Stimulated activated CD4-positive, alpha-beta T cell treated with anti-CD3 and anti-CD28 coated beads, Interleukin-4, amount 100 ng/mL, for 1 hour (primary cell): ENCODE results near the gene ATP10D.
"Not testable (repeated sequence)": the region's sequence is repeated elsewhere in the genome, so short reads cannot be mapped to it uniquely, and the experiment has no call there.

Source experiments
- DNase-seq: peaks from one replicate; pipeline ENCODE4 v3.0.0-alpha.2; 2020

Gene ATP10D

DNA sequence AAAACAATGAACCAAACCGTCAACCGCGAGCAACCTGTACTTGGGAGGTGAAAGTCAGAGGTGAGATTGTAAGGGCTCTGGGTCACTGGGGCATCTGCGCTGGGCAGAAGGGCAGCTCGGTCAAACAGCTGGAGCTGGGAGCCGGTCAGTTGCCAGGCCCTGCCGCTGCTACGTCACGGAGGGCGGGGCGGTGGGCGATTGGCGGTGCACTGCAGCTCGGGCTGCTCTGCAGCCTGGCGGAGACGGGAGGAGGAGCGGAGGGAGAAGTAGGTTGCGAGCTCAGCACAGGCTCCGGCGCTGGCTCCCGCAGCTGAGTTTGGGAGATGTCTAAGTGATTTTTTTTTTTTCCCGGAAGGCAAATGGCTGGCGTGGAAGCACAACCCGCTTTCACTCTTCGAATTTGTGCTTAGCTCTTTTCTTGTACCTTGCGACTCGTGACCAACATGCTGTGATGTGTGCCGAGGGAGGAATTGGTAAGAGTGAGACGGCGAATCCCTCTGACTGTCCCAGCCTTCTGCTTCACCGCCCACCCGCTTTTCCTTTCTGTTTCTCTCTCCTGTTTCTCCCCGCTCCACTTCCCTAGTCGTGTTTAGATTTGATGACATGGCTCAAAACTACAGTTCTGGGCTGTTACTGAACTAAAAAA is at the start of gene ATP10D:
Gene ATP10D (plus strand): TSS at position 229 of the 646 bp plus-strand sequence. CDS start 27,266 bp downstream, outside the sequence.
- peak; percentile 70 for DNase-seq

DNA sequence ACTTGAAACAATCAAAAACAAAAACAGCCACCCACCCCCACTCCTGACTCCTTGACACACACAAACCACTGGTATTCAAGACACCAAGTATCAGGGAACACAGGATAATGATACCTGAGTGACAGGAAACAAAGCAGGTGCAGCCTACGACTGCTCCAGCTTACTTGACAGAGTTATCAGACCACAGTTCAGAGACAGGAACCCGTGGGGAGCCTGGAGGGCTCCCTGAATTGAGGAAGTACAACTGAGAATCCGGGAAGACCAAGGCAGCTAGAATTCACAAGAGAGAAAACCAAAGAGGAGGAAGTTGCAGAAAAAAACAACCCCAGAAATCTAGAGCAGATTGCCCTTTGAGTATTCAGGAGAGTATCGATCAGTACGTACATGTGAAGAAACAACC is 42.1 kb upstream of the ATP10D start:
- DNase-seq, result no peak

GRCh38 chr4:47444031-47444430 is 41.0 kb upstream of the ATP10D start:
- no peak for DNase-seq

GRCh38 chr4:47451657-47452056 is 33.4 kb upstream of the ATP10D start:
- no peak for DNase-seq

GRCh38 chr4:47462799-47463234 is 22.3 kb upstream of the ATP10D start:
- DNase-seq, result no peak

- DNase-seq, result peak; percentile 96
These were observed 21.7 kb upstream of the ATP10D start, which contains the start of gene COMMD8 for GRCh38 chr4:47463235-47463956. Gene COMMD8 (minus strand): TSS chr4:47463702. CDS start chr4:47463651, 51 bp downstream.

DNA sequence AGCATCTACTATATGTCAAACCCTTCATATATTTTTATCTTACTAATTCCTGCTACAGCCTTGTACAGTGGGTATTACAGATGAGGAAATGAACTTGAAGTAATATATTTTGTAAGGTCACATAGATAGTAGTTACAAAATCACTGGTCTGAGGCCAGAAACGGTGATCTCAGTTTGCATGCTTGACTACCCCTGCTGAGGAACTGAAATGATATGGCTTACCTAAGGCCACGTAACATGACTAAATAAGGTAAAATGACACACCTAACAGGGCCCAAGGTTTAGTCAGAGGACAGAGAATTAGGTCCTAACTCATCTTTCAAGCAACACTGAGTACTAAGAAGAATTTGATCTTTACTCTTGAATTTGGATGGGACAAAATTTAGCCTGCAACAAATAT is 20.1 kb upstream of the ATP10D start:
- no peak for DNase-seq

DNA sequence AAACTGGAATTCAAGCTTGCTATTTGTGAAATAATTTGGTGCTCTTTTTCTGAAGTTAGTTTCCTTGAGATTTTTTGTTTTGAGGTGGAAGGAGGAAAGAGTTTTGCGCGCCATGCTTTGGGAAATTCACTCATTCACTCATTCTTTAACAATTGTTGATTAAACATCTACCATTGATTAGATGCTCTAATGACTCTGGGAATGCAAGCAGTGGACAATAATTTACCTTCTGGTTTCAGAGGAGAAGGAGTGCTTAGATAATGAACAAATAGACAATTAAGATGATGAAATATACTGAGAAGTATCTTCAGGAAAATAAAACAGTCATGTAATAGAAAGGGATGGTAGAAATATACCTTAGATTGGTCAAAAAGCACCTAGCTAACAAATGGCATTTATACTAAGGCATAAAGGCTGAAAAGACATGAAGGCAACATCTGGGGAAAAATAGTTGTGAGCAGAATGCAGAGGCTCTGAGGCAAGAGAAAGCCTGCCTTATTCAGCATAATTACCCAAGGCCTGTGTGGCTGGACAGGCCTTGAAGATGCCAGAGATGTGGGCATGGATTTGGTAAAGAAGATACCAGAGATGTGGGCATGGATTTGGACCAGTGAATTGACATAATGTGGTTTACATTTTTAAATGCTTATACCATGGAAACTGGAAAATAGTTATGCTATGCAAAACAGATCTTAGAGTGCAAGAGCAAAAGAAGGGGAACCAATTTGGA is 18.9 kb upstream of the ATP10D start:
- no peak for DNase-seq

- DNase-seq, result no peak
These were observed 16.2 kb upstream of the ATP10D start for GRCh38 chr4:47468706-47469365.

DNA sequence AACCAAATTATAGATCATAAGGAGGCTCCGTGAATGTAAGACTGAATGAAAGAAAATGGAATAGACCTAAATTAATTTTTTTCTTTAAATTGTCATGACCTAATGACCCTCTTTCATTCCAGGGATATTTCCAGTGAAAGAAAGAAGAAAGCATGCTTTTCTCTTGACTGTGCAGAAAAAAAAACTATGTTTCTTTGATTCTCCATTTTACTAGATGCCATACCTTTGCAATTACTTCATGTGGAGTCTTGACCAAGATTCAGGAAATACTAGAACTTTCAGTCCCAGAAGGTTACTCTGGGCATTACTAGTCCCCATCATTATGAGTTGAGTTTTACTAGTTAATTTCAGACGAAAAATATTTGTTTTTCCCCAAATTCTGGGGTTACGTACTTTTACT is 15.1 kb upstream of the ATP10D start:
- no peak for DNase-seq

DNA sequence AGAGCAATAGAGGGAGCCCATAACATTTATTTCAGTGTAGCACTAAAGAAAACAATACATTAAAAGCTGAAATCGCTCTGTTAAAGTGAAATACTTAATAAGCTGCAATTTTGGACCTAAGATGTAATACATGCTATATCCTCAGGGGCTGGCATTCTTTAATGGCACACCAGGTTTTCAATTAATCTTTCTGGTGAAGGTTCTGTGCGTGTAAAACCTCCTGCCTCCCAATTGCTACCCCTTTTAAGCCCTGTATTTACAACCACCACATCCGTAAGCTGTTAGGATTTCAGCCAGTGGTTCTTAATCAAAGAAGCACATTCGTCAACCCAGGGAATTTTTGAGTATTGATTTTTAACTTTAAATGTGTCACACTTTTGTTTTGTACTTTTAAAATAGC is 14.0 kb upstream of the ATP10D start:
- DNase-seq, result no peak

DNA sequence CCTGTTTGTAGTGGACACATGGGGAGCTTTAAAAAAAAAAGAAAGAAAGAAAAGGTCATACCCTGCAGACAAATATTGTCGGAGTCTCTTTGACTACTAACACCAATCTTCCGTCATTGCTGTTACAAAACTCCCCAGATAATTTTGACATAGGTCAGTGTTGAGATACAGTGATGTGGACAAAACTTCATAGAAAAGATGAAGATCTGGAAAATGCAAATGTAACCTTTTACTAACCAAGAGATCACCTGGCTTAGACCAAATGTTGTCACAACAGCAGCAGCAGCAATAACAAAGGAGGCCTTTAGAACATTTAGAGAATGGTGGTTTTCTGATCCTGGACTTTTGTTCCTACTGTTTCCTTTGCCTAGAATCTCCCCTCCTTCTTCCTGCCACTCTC is 13.5 kb upstream of the ATP10D start:
- DNase-seq, result no peak

- DNase-seq, result no peak
These were observed 11.8 kb upstream of the ATP10D start for GRCh38 chr4:47473141-47473750.

GRCh38 chr4:47474799-47475198 is 10.3 kb upstream of the ATP10D start:
- no peak for DNase-seq

- no peak for DNase-seq
These were observed 9.7 kb upstream of the ATP10D start for GRCh38 chr4:47475411-47475810.

DNA sequence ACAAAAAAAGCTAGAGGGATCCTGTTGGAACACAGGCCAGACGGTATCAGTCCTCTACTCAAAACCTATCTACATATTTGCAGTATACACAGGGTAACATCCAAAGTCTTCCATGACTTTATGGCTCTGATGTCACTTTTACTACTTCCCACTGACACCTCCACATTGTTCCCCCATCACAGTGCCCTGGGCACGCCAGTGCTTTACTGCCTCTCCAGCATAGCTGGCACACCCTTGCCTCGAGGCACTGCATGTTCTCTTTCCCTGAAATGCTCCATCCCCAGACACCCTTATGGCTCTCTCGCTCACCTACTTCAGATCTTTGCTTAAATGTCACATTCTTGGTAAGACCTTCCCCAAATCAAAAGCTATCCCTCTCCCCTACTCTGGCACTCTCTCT is 6.3 kb upstream of the ATP10D start:
- no peak for DNase-seq

DNA sequence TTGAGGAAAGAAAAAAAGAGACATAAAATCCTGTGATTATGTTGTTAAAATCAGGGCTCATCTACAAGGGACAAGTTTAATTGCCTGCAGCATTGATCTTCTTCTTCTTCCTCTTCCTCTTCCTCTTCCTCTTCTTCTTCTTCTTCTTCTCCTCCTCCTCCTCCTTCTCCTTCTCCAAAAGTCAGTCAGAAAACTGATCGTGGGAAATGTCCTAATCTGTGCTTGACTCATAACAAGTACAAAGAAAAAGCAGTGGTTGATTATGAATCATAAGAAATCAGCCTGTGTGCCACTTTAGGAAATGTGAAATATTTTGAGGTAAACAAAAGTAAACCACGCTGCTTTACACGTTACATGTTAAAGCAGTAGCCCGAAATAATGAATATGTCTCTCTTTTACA is 2.7 kb upstream of the ATP10D start:
- no peak for DNase-seq

DNA sequence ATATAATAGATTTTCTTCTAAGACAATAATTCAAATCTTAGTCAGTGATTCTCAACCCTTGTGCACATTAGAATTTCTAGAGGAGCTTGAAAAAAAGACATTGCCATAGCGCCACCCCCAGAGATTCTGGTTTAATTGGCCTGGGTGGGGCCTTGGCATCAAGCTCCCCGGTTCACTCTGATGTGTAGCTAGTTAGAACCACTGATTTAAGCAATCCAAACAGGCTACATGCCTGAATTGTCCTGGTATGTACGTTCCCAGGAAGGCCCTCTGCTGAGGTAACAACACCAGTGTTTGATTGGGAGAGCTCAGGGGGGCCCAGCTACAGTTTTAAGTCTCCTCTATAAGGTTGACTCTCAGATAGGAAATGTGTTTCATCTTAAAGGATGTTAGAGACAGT is 1.3 kb upstream of the ATP10D start:
- DNase-seq, result no peak

- DNase-seq, result no peak
These were observed 907 bp upstream of the ATP10D start for GRCh38 chr4:47484168-47484567.

DNA sequence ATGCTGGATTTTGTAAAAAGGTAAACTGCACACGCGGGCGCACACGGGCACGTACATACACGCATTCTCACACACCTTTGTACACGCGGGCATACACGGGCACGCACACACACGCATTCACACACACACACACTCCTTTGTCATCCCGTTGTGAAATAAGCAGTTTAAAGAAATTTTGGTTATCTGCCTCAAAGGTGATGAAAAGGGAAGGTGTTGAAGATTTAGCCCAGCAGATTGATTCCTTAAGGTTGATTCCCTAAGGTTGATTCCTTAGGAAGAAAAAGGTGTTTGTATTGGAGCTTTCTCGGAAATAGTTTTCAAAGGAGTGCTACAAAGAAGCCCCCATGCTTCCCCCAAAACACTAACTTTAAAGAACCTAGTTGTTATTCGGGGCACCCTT is 693 bp downstream of the ATP10D start:
- no peak for DNase-seq

DNA sequence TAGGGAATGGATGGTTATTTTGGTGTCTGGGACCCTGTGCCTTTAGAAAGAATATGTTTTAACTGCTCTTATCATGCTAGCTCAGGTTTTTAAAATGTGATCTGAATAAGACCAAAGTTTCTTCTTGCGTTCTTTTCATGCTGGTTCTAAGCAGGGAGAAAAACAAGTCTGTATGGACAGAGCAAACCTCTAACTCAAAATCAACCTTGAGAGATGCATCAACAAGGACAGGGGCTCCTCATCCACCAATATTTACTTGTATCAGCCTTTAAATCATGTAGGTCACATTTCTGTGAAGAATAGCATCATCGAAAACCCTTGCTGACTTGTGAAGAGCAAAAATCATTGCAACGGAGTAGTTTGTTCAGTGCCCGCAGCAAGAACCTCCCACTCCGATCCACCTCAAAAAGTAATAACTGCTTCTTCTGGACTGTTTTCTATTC is 1.2 kb downstream of the ATP10D start:
- no peak for DNase-seq

- not testable (repeated sequence) for DNase-seq
These were observed 1.7 kb downstream of the ATP10D start for GRCh38 chr4:47486727-47487126.

DNA sequence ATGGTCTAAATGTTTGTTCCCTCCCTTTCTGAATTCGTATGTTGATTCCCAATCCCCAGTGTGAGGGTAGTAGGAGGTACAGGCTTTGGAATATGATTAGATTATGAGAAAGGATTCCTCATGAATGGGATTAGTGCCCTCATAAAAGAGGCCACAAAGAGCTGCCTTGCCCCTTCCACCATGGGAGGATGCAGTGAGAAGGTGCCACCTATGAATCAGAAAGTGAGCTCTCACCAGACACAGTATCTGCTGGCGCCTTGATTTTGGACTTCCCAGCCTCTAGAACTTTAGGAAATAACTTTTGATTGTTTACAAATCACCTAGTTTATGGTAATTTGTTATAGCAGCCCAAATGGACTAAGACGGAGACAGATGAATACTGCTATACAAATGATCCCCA is 3.6 kb downstream of the ATP10D start:
- DNase-seq, result no peak
